Measurements from ENCODE around the gene GCDH.
A peak's percentile ranks its signal among the peaks of the same experiment; 100 is the strongest.
"Not testable (repeated sequence)": the region's sequence is repeated elsewhere in the genome, so short reads cannot be mapped to it uniquely, and the experiment has no call there.

GCDH gene

GRCh38 chr19:12872941-12873890 lies 17.7 kb upstream of the GCDH start:
- peak; percentile 53 for DNase-seq

DNA sequence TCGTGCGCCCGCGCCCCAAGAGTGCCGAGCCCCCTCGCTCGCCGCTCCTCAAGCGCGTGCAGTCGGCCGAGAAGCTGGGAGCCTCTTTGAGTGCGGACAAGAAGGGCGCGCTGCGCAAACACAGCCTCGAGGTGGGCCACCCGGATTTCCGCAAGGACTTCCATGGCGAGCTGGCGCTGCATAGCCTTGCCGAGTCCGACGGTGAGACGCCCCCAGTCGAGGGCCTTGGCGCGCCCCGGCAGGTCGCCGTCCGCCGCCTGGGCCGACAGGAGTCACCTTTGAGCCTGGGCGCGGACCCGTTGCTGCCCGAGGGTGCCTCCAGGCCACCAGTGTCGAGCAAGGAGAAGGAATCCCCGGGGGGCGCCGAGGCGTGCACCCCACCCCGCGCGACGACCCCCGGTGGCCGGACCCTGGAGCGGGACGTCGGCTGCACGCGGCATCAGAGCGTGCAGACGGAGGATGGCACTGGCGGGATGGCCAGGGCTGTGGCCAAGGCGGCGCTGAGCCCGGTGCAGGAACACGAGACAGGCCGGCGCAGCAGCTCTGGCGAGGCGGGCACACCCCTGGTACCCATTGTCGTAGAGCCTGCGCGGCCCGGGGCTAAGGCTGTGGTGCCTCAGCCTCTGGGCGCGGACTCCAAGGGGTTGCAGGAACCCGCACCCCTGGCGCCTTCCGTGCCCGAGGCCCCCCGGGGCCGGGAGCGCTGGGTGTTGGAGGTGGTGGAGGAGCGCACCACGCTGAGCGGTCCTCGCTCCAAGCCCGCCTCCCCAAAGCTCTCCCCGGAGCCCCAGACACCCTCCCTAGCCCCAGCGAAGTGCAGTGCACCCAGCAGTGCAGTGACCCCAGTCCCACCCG lies 16.8 kb upstream of the GCDH start:
- no peak for DNase-seq

GRCh38 chr19:12875086-12875485 lies 15.9 kb upstream of the GCDH start:
- no peak for DNase-seq

GRCh38 chr19:12880551-12881171 lies 10.3 kb upstream of the GCDH start:
- peak; percentile 34 for DNase-seq

GRCh38 chr19:12881172-12881808 lies 9.7 kb upstream of the GCDH start, which contains the start of gene DNASE2:
DNASE2 (minus strand) TSS chr19:12881449; CDS start chr19:12881375, 74 bp downstream.
- DNase-seq = peak; percentile 99

GRCh38 chr19:12882589-12882988 lies 8.4 kb upstream of the GCDH start:
- no peak for DNase-seq

DNA sequence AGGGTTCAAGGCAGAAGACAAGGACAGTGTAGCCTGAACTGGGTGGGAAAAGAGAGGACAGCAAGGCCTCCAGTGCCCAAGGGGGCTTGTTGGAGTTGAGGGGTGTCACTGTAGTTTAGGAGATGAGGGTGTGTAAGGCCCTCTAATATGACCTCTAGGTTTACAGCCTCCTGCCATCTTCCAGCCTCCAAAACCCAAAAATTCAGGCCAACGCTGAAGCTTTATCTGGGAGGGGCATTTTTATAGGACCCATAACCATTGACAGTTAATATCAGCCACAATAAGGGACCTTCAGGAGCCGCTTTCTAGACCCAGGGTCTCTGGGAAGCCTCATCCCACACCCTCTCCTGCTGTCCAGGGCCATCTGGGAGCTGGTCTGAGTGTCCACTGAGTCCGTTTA lies 6.8 kb upstream of the GCDH start:
- DNase-seq = no peak

GRCh38 chr19:12884627-12884925 lies 6.4 kb upstream of the GCDH start:
- DNase-seq = no peak

GRCh38 chr19:12884926-12885748 lies 5.8 kb upstream of the GCDH start:
- peak; percentile 100 for DNase-seq

- DNase-seq = no peak
These were observed 5.0 kb upstream of the GCDH start for GRCh38 chr19:12885749-12886650.

DNA sequence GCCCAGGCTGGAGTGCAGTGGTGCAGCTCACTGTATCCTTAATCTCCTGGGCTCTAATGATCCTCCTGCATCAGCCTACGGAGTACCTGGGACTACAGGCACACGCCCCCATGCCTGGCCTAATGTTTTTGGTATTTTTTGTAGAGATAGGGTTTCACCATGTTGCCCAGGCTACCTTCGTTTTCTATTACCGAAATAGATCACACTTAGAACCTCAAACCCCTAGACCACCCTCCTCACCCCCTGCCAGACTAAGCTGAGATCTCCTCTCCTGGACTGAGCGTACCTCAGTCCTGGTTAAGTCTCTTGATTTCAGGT lies 4.3 kb upstream of the GCDH start:
- no peak for DNase-seq

DNA sequence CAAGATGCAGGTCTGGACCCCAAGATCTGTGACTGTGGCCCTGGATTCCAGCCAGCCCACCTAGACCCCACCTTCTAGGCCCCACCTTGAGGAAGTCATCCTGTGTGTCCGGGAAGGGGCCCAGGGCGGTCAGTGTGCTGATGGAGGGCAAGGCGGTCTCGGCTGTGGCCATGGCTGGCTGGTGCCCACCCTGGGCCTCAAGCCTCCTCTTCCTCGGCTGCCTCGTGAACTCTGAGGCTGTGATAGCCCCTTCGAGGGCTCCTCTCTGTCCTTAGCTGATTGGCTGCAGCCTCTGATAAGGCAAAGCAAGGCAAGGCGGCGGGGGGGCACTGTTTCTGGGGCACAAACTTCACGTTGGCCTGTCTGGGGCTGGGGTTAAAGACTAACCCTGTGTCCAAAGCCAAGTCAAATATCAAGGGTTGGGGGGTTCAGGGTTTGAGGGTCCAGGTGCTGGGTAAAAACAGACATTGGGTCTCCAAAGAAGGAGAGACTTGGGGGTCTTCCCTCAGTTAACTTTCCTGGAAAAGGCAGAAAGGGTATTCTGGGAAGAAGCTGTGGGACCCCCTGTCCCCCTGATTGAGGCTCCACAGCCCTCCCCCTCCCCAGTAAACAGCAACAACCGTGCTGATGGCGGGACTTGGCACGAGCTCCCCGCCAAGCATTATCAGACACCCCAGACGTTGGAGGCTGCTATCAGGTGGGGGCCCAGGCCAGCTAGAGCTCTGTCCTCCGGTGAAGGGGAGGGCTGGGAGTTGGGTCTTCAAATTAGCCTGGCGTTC lies 3.8 kb upstream of the GCDH start, which contains the start of gene KLF1:
KLF1 (minus strand) TSS at position 233 of the 779 bp plus-strand sequence; CDS start at position 172, 61 bp downstream.
- no peak for DNase-seq

GRCh38 chr19:12888006-12888603 lies 2.9 kb upstream of the GCDH start:
- no peak for DNase-seq

GRCh38 chr19:12890299-12890786 lies 617 bp upstream of the GCDH start:
- DNase-seq = not testable (repeated sequence)

- no peak for DNase-seq
These were observed 627 bp downstream of the GCDH start for GRCh38 chr19:12891553-12892021.

DNA sequence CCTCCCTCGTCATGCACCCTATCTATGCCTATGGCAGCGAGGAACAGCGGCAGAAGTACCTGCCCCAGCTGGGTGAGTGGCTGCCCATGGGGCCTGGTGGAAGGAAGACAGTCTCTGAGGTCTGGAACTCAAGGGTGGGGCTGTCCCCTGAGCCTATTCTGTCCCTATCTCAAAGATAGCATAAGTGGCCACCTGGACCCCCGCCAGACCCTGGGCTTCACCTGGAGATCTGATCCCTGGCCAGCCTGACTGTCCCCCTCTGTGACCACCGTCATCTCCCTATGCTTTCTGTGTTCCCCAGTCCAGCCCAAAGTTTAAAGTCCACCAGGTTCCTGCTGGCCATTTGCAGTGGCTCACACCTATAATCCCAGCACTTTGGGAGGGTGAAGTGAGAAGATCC lies 2.6 kb downstream of the GCDH start:
- DNase-seq = no peak

DNA sequence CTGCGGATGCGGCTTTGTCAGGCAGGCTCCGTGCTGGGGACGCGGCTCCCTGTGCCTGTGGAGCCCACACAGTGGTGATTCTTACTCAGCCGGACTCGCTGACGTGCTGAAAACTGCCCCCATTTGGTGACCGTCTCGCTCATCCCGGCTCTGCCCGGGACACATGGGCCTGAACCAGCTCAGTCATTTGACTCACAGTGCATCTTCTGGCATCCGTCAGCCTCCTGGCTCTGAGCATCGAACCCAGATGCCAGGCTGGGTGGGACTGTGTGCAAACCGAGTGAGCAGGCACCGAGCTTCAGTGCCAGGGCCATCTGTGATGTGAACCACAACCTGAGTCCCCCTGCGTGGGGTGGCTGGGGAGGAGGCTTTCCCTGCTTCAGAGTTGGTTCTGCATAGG lies 5.5 kb downstream of the GCDH start:
- no peak for DNase-seq

GRCh38 chr19:12899891-12900518 lies 9.0 kb downstream of the GCDH start:
- DNase-seq = no peak

DNA sequence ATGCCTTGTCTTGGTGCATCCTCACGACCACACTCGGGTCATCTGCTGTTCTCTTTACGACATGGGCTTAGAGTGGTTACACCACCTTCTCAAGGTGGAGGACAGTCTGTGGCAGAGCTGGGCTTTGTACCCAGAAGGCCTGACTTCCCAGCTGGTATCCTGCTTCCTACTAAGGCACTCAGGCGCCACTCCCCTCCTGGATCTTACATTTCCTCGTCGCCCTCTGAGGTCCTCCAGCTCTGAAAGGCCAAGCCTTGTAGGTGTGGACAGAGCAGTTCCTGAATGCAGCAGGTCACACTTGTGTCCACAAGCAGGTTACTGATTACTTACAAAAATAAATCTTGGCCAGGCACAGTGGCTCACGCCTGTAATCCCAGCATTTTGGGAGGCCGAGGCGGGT lies 16.2 kb downstream of the GCDH start:
- no peak for DNase-seq
